GM18498 (cell line): ENCODE measurements around the gene RBMS3.

Experiments
- ATAC-seq: cut with Tn5 transposase; IDR thresholded peaks from one replicate; pipeline ENCODE4 v1.9.1; 2021; ENCODE audit warnings: mild to moderate bottlenecking, moderate library complexity; ENCODE audit not compliant: unreplicated experiment

The RBMS3 gene

DNA sequence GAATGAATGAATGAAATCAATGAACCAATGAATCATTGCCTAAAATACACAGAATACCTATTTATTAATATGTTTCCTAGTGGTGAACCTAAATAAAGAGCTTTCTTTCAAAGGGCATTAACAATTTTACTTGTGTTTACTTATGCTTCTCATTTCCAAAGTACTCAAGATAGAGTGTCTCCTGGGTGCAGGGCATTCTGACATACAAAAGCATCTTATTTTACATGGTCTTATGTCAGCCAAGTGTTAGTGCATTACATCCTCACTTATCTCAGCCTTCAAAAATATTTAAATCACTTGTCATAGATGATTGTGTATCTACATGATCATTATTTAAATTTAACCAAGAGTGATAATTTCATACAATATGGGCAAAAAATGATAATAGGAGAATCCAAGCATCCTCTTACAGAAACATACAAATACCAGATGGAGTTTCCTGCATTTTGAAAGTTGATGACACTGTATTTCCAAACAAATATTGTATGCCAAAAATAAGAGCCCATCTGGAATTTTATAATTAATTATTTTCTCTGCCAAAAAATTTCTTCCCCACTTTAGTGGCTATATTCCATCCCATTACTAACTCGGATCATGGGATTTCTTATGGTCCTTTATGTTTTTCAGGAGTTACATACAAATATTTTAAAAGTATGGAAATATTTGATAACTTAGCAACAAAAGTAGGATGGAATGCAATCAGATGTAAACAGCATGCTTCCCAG is 279.0 kb downstream of the RBMS3 start:
- no peak for ATAC-seq

GRCh38 chr3:29561651-29562149 is 280.8 kb downstream of the RBMS3 start:
- no peak for ATAC-seq

- no peak for ATAC-seq
Measured at GRCh38 chr3:29565236-29565635, 284.4 kb downstream of the RBMS3 start.

- ATAC-seq, result no peak
Measured at GRCh38 chr3:29567501-29567900, 286.6 kb downstream of the RBMS3 start.

- no peak for ATAC-seq
Measured at GRCh38 chr3:29568355-29568754, 287.5 kb downstream of the RBMS3 start.

DNA sequence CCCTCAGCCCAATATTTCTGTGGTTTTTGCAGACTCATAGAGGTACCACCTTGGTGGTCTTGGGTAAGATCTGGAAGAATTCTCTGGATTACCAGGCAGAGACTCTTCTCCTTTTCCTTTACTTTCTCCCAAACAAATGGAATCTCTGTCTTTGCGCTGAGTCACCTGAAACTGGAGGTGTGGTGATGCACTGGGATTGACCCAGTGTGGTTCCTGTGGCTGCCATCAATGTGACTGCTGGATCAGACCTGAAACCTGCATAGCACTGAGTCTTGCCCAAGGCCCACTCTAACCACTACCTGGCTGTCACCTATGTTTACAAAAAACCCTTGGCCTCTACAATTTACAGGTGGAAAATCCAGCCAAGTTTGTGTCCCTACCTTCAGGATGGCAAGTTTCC is 295.3 kb downstream of the RBMS3 start:
- ATAC-seq, result no peak

DNA sequence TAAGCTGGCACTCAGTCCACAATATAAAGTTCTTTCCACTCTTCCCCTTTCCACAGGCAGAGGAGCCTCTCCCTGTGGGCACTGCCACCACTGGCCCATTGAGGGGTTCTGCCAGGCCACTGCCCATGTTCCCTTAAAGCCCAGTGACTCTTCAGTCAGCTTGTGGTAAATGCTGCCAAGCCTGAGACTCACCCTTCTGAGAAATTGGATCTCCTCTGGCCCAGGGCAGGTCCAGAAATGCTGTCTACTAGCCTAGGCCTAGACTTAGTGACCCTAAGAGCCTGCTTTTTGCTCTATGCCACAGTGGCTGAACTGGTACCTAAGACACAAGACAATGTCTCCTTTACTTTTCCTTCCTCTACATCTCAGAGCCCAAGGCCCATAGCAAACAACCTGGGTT is 295.8 kb downstream of the RBMS3 start:
- no peak for ATAC-seq

GRCh38 chr3:29577250-29577649 is 296.4 kb downstream of the RBMS3 start:
- no peak for ATAC-seq

GRCh38 chr3:29581311-29581710 is 300.4 kb downstream of the RBMS3 start:
- ATAC-seq, result no peak

DNA sequence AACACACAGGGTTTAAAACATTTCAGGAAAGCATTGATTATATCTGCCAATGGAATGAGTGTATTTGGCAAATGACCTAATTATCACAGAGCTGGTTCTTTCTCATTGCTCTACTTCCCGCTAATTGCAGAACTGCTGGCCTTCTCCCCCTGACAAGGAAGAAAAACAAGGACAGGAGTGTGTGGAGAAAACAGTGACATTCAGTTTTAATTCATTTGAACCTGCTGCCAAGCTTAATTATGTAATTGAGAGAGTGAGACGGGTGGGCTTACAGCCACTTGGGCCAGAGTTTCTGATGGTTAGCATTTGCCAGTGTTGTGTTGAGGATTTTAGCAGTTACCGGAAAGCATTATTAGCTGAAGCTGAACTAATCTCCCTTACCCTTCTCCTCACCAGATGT is 301.4 kb downstream of the RBMS3 start:
- no peak for ATAC-seq

- no peak for ATAC-seq
Measured at GRCh38 chr3:29583861-29584260, 303.0 kb downstream of the RBMS3 start.

- ATAC-seq, result no peak
Measured at GRCh38 chr3:29585368-29585767, 304.5 kb downstream of the RBMS3 start.

GRCh38 chr3:29587340-29587739 is 306.5 kb downstream of the RBMS3 start:
- no peak for ATAC-seq

GRCh38 chr3:29590012-29590411 is 309.1 kb downstream of the RBMS3 start:
- ATAC-seq, result no peak

DNA sequence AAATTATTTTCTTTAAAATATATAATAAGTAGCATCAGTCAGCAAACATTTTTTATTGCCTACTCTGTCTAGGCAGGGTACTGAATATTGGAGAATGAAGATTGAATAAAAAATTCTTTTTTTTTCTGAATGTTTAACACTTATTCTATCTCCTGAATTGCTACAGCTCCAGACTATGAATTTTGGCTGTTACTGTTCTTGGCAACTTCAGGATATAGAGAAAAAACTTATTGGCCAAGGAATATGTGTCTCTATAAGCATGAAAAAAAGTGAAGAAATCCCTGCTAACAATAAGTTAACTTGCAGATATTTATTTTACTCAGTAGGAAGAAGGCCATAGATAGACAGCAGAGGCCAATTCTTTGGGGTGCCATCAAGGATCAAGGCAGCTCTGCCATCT is 309.6 kb downstream of the RBMS3 start:
- ATAC-seq, result no peak

DNA sequence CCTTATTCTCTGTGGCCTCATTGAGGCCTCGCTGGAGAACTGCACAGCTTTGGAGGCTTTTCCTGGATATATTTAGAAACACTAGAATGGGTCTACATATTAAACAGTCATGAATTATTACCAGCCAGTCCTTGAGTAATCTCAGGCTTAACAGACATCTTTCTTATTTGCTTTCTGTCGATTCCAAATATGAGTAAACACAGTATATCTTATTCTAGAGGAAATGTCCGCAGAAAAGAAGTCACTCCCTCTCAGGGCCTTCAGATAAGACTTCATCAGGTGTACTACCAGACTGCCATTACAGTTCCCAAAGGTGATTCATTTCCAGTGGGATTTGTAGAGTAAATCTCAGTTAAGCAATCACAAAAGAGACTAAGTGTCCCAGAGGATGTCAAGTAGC is 310.7 kb downstream of the RBMS3 start:
- ATAC-seq, result no peak

DNA sequence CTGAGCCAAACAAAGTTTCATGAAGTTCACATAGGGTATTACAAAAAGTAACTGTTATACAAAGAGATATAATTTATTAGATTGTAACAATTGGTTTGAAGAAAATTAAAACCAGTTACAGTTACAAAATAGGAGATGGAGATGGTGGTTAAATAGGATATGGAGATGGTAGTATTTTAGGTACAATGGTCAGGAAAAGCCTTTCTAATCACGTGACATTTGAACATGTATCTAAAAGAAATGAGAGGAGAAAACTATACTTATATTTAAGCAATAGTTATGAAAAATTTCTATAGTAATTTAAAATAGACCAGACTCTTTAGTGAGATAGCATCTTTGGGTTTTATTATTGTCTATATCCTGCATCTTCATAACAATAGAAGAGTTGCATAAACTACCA is 312.9 kb downstream of the RBMS3 start:
- ATAC-seq, result no peak

- no peak for ATAC-seq
Measured at GRCh38 chr3:29594261-29594660, 313.4 kb downstream of the RBMS3 start.

GRCh38 chr3:29597376-29598008 is 316.6 kb downstream of the RBMS3 start:
- no peak for ATAC-seq

DNA sequence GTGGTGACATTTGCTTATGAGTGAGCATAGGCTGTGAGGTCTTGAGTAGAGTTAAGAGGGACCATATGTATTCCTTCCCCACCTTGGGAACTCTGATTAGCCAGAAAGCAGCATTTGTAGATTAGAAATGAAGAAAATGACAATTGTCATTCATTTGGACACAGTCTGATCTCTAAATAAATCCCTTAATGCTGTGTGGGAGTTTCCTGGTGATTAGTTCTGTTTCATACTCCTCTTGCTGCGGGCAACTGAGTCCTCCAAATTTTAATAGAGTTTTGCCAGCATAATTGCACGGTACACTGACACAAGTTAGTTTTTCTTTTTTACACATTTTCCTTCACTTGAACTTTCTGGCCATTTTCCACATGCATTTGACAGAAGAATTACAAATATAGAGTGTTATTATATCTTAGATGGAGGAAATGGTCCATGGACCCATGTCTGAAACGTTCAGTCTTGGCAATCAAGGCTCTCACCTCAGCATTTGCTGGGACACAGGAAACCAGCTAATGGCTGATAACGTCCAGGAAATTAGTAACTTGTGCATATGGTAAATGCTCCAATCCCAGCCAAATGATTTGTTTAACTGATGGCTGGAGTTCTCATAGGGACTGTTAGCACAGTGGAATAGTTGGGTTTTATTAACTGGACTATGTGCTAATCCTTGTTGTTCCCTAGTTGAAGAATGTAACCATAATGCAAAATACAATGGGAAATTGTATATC is 321.2 kb downstream of the RBMS3 start:
- ATAC-seq, result no peak

- no peak for ATAC-seq
Measured at GRCh38 chr3:29605845-29606244, 325.0 kb downstream of the RBMS3 start.

- no peak for ATAC-seq
Measured at GRCh38 chr3:29606416-29606815, 325.5 kb downstream of the RBMS3 start.
